ENCODE measurements around the gene SLC13A1.

Gene SLC13A1

DNA sequence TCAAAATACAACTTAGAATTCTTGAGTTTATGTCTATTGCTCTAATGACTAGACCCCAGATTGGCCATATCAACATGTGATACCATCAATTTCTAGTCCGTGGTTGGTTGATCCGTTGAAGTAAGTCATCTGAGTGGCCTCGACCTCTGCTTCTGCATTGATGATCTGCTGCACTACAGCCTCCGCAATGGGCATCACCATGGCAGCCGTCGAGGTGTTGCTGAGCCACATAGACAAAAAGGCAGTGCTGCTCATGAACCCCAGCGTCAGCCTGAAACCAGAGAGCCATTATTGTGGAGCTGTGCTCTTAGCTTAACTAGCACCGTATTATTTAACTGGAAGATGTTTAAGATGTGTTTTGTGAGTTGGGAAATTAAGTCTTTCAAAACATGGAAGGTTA is 30.7 kb downstream of the SLC13A1 start:
- no peak overlapping the region for H2AFZ ChIP-seq (ENCODE audit: low read length)
- no peaks in the 10 kb centered on the region for H3K9me2 ChIP-seq (replicated peaks; ENCODE audit: insufficient read depth, low read length)

GRCh38 chr7:123157606-123158005 is 42.2 kb downstream of the SLC13A1 start:
- DNase-seq = no peak
- H3K9me3 ChIP-seq (replicated peaks; ENCODE audit: insufficient read depth, low read length) = no peaks in the 10 kb centered on the region
- H2AFZ ChIP-seq (ENCODE audit: low read length) = no peak overlapping the region
- TF ChIP-seq EZH2 (optimal IDR thresholded peaks at IDR 0.05; ENCODE audit: low read depth, low read length) (no peak), EZH2phosphoT487 (IDR thresholded peaks at IDR 0.05; ENCODE audit: low read length) (no peak), CTCF (IDR thresholded peaks at IDR 0.05; ENCODE audit: low read length) (no peak)
- no peaks in the 10 kb centered on the region for H3K36me3 ChIP-seq (replicated peaks; ENCODE audit: insufficient read depth, low read length)
- no peak overlapping the region for H3K4me3 ChIP-seq (ENCODE audit: low read length)
- H3K27me3 ChIP-seq (replicated peaks; ENCODE audit: insufficient read depth, low read length) = no peaks in the 10 kb centered on the region
- H3K4me2 ChIP-seq (ENCODE audit: low read depth, low read length) = no peak overlapping the region
- no peak overlapping the region for H3K27ac ChIP-seq (ENCODE audit: low read length)
- no peaks in the 10 kb centered on the region for H3K4me1 ChIP-seq (ENCODE audit: low read length)
- no peaks in the 10 kb centered on the region for H3F3A ChIP-seq (ENCODE audit: insufficient read depth, low read length)
- H3K9me2 ChIP-seq (replicated peaks; ENCODE audit: insufficient read depth, low read length) = no peaks in the 10 kb centered on the region
- no peak overlapping the region for H3K9ac ChIP-seq (ENCODE audit: low read length)
- no peaks in the 10 kb centered on the region for H4K20me1 ChIP-seq (ENCODE audit: insufficient read depth, low read length)
- H3K79me2 ChIP-seq (ENCODE audit: low read length) = no peaks in the 10 kb centered on the region

More for the DNA sequence above, 30.7 kb downstream of the SLC13A1 start:
- no peaks in the 10 kb centered on the region for H3K36me3 ChIP-seq (replicated peaks; ENCODE audit: insufficient read depth, low read length)
- no peaks in the 10 kb centered on the region for H3K27me3 ChIP-seq (replicated peaks; ENCODE audit: insufficient read depth, low read length)
- TF ChIP-seq EZH2phosphoT487 (IDR thresholded peaks at IDR 0.05; ENCODE audit: low read length) (no peak), EZH2 (optimal IDR thresholded peaks at IDR 0.05; ENCODE audit: low read depth, low read length) (no peak), CTCF (IDR thresholded peaks at IDR 0.05; ENCODE audit: low read length) (no peak)
- H3K27ac ChIP-seq (ENCODE audit: low read length) = no peak overlapping the region
- H3K4me3 ChIP-seq (ENCODE audit: low read length) = no peak overlapping the region
- no peaks in the 10 kb centered on the region for H3K79me2 ChIP-seq (ENCODE audit: low read length)
- no peaks in the 10 kb centered on the region for H3K9me3 ChIP-seq (replicated peaks; ENCODE audit: insufficient read depth, low read length)
- H4K20me1 ChIP-seq (ENCODE audit: insufficient read depth, low read length) = no peaks in the 10 kb centered on the region
- no peaks in the 10 kb centered on the region for H3K4me1 ChIP-seq (ENCODE audit: low read length)
- no peak overlapping the region for H3K9ac ChIP-seq (ENCODE audit: low read length)
- H3F3A ChIP-seq (ENCODE audit: insufficient read depth, low read length) = no peaks in the 10 kb centered on the region
- no peak overlapping the region for H3K4me2 ChIP-seq (ENCODE audit: low read depth, low read length)
- no peak for DNase-seq

- no peaks in the 10 kb centered on the region for H3K4me1 ChIP-seq (ENCODE audit: low read length)
- no peaks in the 10 kb centered on the region for H3K27me3 ChIP-seq (replicated peaks; ENCODE audit: insufficient read depth, low read length)
- H3F3A ChIP-seq (ENCODE audit: insufficient read depth, low read length) = no peaks in the 10 kb centered on the region
- H3K79me2 ChIP-seq (ENCODE audit: low read length) = no peaks in the 10 kb centered on the region
- no peak overlapping the region for H3K4me3 ChIP-seq (ENCODE audit: low read length)
- TF ChIP-seq EZH2phosphoT487 (IDR thresholded peaks at IDR 0.05; ENCODE audit: low read length) = no peak
- TF ChIP-seq EZH2 (optimal IDR thresholded peaks at IDR 0.05; ENCODE audit: low read depth, low read length) = no peak
- TF ChIP-seq CTCF (IDR thresholded peaks at IDR 0.05; ENCODE audit: low read length) = no peak
- DNase-seq = no peak
- H3K9me3 ChIP-seq (replicated peaks; ENCODE audit: insufficient read depth, low read length) = no peaks in the 10 kb centered on the region
- no peak overlapping the region for H2AFZ ChIP-seq (ENCODE audit: low read length)
- H3K9ac ChIP-seq (ENCODE audit: low read length) = no peak overlapping the region
- H3K9me2 ChIP-seq (replicated peaks; ENCODE audit: insufficient read depth, low read length) = no peaks in the 10 kb centered on the region
- no peak overlapping the region for H3K4me2 ChIP-seq (ENCODE audit: low read depth, low read length)
- H4K20me1 ChIP-seq (ENCODE audit: insufficient read depth, low read length) = no peaks in the 10 kb centered on the region
- no peaks in the 10 kb centered on the region for H3K36me3 ChIP-seq (replicated peaks; ENCODE audit: insufficient read depth, low read length)
- H3K27ac ChIP-seq (ENCODE audit: low read length) = no peak overlapping the region
These were observed 44.2 kb downstream of the SLC13A1 start for GRCh38 chr7:123155571-123155970.

Data from MM.1S (cell line).